Cerebellar nuclear complex (tissue), 1 donor: ENCODE results near the gene CLIP2.
"Not testable (repeated sequence)": the region's sequence is repeated elsewhere in the genome, so short reads cannot be mapped to it uniquely, and the experiment has no call there.

Experiments
- DNase-seq, 2 experiments: peaks; one replicate each; lab custom pipeline; 2025; lab: John Stamatoyannopoulos, UW

CLIP2 gene

GRCh38 chr7:74332373-74333176, 43.4 kb downstream of the CLIP2 start:
- no peak for DNase-seq

- DNase-seq, result no peak
Measured at GRCh38 chr7:74334030-74334429, 44.8 kb downstream of the CLIP2 start.

GRCh38 chr7:74337926-74338325, 48.7 kb downstream of the CLIP2 start:
- DNase-seq, result no peak

GRCh38 chr7:74338366-74339108, 49.3 kb downstream of the CLIP2 start:
- DNase-seq, result no peak

GRCh38 chr7:74339648-74340047, 50.4 kb downstream of the CLIP2 start:
- not testable (repeated sequence) for DNase-seq

GRCh38 chr7:74343281-74344131, 54.3 kb downstream of the CLIP2 start:
- DNase-seq, result no peak

- DNase-seq, result no peak
Measured at GRCh38 chr7:74344132-74344496, 54.9 kb downstream of the CLIP2 start.

GRCh38 chr7:74344786-74345185, 55.6 kb downstream of the CLIP2 start:
- no peak for DNase-seq

- DNase-seq, result no peak
Measured at GRCh38 chr7:74345970-74346369, 56.8 kb downstream of the CLIP2 start.

GRCh38 chr7:74349621-74350020, 60.4 kb downstream of the CLIP2 start:
- DNase-seq, result no peak

GRCh38 chr7:74350751-74351150, 61.5 kb downstream of the CLIP2 start:
- no peak for DNase-seq

GRCh38 chr7:74351836-74352235, 62.6 kb downstream of the CLIP2 start:
- no peak for DNase-seq

GRCh38 chr7:74352551-74353138, 63.4 kb downstream of the CLIP2 start:
- not testable (repeated sequence) for DNase-seq

GRCh38 chr7:74354009-74354408, 64.8 kb downstream of the CLIP2 start:
- no peak for DNase-seq

GRCh38 chr7:74355091-74355490, 65.9 kb downstream of the CLIP2 start:
- no peak for DNase-seq

- DNase-seq, result no peak
Measured at GRCh38 chr7:74356589-74357315, 67.5 kb downstream of the CLIP2 start.

GRCh38 chr7:74360008-74360407, 70.8 kb downstream of the CLIP2 start:
- no peak for DNase-seq

GRCh38 chr7:74362266-74362665, 73.1 kb downstream of the CLIP2 start:
- no peak for DNase-seq

GRCh38 chr7:74364061-74364460, 74.9 kb downstream of the CLIP2 start:
- no peak for DNase-seq

- no peak for DNase-seq
Measured at GRCh38 chr7:74365322-74366022, 76.3 kb downstream of the CLIP2 start.
